K562 (cell line): Measurements from ENCODE around the gene ENG. TPM values are rescaled to one million over a fixed set of nuclear protein-coding genes. Genes with fewer than 3 reads are reported as not detected.

ENCODE experiments used
- ASH1L ChIP-seq: fragments of 450-650 bp; IDR thresholded peaks from 2 replicates; pipeline ENCODE4 v1.6.1; 2018; ENCODE audit warnings: borderline replicate concordance, mild to moderate bottlenecking, low read depth; ENCODE audit not compliant: partially characterized antibody
- CHAMP1 ChIP-seq: fragments of 450-650 bp; IDR thresholded peaks from 2 replicates; pipeline ENCODE4 v1.6.1; 2016; ENCODE audit warnings: mild to moderate bottlenecking
- CHCHD3 ChIP-seq: fragments of 250-450 bp; sonication (Bioruptor Pico); IDR thresholded peaks from 2 replicates; pipeline ENCODE4 v2.1.2; 2022; ENCODE audit warnings: mild to moderate bottlenecking
- E2F4 ChIP-seq: sonication (generic); formaldehyde crosslinking; IDR thresholded peaks from 2 replicates; pipeline ENCODE4 v1.8.0; 2022; ENCODE audit warnings: mild to moderate bottlenecking, low read depth, missing genetic modification reagents
- HDAC3 ChIP-seq: fragments of 450-650 bp; IDR thresholded peaks from 2 replicates; pipeline ENCODE4 v1.6.1; 2018; ENCODE audit warnings: borderline replicate concordance, mild to moderate bottlenecking, moderate library complexity; ENCODE audit not compliant: partially characterized antibody
- HSF4 ChIP-seq: fragments of 250-450 bp; sonication (Bioruptor Pico); IDR thresholded peaks from 2 replicates; pipeline ENCODE4 v2.1.2; 2022; ENCODE audit warnings: mild to moderate bottlenecking, moderate library complexity, borderline replicate concordance
- LARP7 ChIP-seq: fragments of 450-650 bp; IDR thresholded peaks from 2 replicates; pipeline ENCODE4 v1.6.1; 2016
- MEIS2 ChIP-seq: fragments of 450-650 bp; IDR thresholded peaks from 2 replicates; pipeline ENCODE4 v1.6.1; 2014; ENCODE audit warnings: mild to moderate bottlenecking; ENCODE audit not compliant: partially characterized antibody
- MYC ChIP-seq, 2 experiments: fragments of 250-450 bp in 1 of 2; sonication (Bioruptor Pico) in 1 of 2; IDR thresholded peaks; 2 replicates each; pipeline versions ENCODE4 v1.5.1 to v1.6.1; 2012 to 2021; ENCODE audit warnings: low read depth in 2 of 2, borderline replicate concordance in 1 of 2, improper control_type of control experiment in 1 of 2, low read length in 1 of 2, mild to moderate bottlenecking in 1 of 2, moderate library complexity in 1 of 2
- NCOA6 ChIP-seq: fragments of 450-650 bp; IDR thresholded peaks from 2 replicates; pipeline ENCODE4 v1.6.1; 2017; ENCODE audit warnings: mild to moderate bottlenecking
- NR2C2 ChIP-seq, 2 experiments: fragments of 200-800 bp in 1 of 2; sonication (Bioruptor generic) in 1 of 2; sonication (generic) in 1 of 2; formaldehyde crosslinking in 1 of 2; IDR thresholded peaks; 2 replicates each; pipeline versions ENCODE4 v1.6.1 to v1.8.0; 2016 to 2022; ENCODE audit warnings: mild to moderate bottlenecking in 1 of 2, missing compliant biosample characterization in 1 of 2, missing genetic modification characterization in 1 of 2, missing genetic modification reagents in 1 of 2
- NUFIP1 ChIP-seq: fragments of 450-650 bp; IDR thresholded peaks from 2 replicates; pipeline ENCODE4 v1.6.1; 2018; ENCODE audit not compliant: partially characterized antibody
- PKNOX1 ChIP-seq: fragments of 450-650 bp; IDR thresholded peaks from 2 replicates; pipeline ENCODE4 v1.6.1; 2016
- POLR2A ChIP-seq: fragments of 450-650 bp; conservative IDR thresholded peaks from 2 replicates; pipeline ENCODE4 v1.6.1; 2016
- POLR2AphosphoS2 ChIP-seq: IDR thresholded peaks from 2 replicates; pipeline ENCODE4 v1.6.1; 2012; ENCODE audit warnings: low read length, improper control_type of control experiment
- PRDM10 ChIP-seq: fragments of 450-650 bp; IDR thresholded peaks from 2 replicates; pipeline ENCODE4 v1.6.1; 2018; ENCODE audit not compliant: partially characterized antibody
- SMARCE1 ChIP-seq: fragments of 450-650 bp; IDR thresholded peaks from 2 replicates; pipeline ENCODE4 v1.7.1; 2016; ENCODE audit warnings: mild to moderate bottlenecking
- ZKSCAN1 ChIP-seq: fragments of 150-350 bp; IDR thresholded peaks from 2 replicates; pipeline ENCODE4 v1.6.1; 2016; ENCODE audit warnings: low read depth, low read length
- ZNF124 ChIP-seq: sonication (generic); formaldehyde crosslinking; IDR thresholded peaks from 2 replicates; pipeline ENCODE4 v1.8.1; 2022; ENCODE audit warnings: missing genetic modification reagents
- polyA plus RNA-seq, 8 experiments: library from polyadenylated mRNA; depleted of rRNA in 4 of 8; stranded (reverse) in 5 of 8; unstranded in 3 of 8; fragments of >200 nt; fragmentation: Nextera tagmentation in 2 of 8; fragmentation: Illumina TruSeq in 1 of 8; extraction: Ambion mirVana in 2 of 8; extraction: Trizol in 1 of 8; gene quantifications; 2 replicates each; pipeline versions ENCODE4 v1.2.1 to v1.2.3, GENCODE V29; 2011 to 2014; ENCODE audit warnings: inconsistent platforms in 1 of 8, missing spikeins in 1 of 8
- total RNA-seq, 7 experiments: library from RNA; depleted of rRNA in 6 of 7; stranded (reverse); fragments of >200 nt in 6 of 7; fragmentation: Illumina TruSeq in 2 of 7; extraction: Trizol in 2 of 7; gene quantifications; 2 replicates each; pipeline versions ENCODE4 v1.2.1 to v1.2.3, GENCODE V29; 2011 to 2021; ENCODE audit warnings: low replicate concordance in 1 of 7

The ENG gene
- total and polyA plus RNA-seq, 9 of the 15 experiments (the other 6 are each of a cell fraction or from before 2014, with no cell fraction given): 0.04 to 0.40 (median 0.14) TPM; not detected in 1

GRCh38 chr9:127802576-127803443 lies 51.6 kb downstream of the ENG start, which contains the start of gene FPGS (continued):
- TF ChIP-seq MYC (IDR thresholded peaks at IDR 0.05; ENCODE audit: low read depth, low read length) (peak; percentile 98), MYC (CRISPR knock-in tag; IDR thresholded peaks at IDR 0.05; ENCODE audit: borderline replicate concordance, low read depth) (no peak), ASH1L (no peak), NCOA6 (no peak), POLR2A (peak; percentile 91), ZKSCAN1 (0 out of 2 replicates have a peak, but pooled peaks have one; percentile 18), ZNF124 (CRISPR knock-in tag) (no peak), NR2C2 (CRISPR knock-in tag; IDR thresholded peaks at IDR 0.05) (no peak), NR2C2 (tag; IDR thresholded peaks at IDR 0.05) (0 out of 2 replicates have a peak, but pooled peaks have one; percentile 32), NUFIP1 (no peak), PRDM10 (peak; percentile 14), HSF4 (CRISPR knock-in tag) (no peak), E2F4 (CRISPR knock-in tag) (no peak), CHCHD3 (CRISPR knock-in tag) (no peak), MEIS2 (peak; percentile 37), HDAC3 (no peak), POLR2AphosphoS2 (no peak), LARP7 (peak; percentile 66; the same call in 1 of the 2 replicates), CHAMP1 (no peak), PKNOX1 (peak; percentile 85), SMARCE1 (0 out of 2 replicates have a peak, but pooled peaks have one; percentile 13)
